ENCODE results near the gene SLC34A3. TPM values are rescaled to one million over a fixed set of nuclear protein-coding genes. Genes with fewer than 3 reads are reported as not detected.

SLC34A3 gene
- total RNA-seq, 1 donor from 2014 or later: 0.09 TPM

DNA sequence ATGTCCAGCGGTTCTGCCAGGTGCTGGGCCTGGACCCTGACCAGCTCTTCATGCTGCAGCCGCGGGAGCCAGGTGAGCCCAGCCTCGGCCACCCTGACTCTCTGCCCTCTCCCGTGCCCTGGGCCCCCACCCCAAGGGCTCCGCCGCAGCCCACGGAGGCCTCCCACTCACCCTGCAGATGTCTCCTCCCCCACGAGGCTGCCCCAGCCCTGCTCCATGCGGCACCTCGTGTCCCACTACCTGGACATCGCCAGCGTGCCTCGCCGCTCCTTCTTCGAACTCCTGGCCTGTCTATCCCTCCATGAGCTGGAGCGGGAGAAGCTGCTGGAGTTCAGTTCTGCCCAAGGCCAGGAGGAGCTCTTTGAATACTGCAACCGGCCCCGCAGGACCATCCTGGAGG, 16.1 kb upstream of the SLC34A3 start:
- TF ChIP-seq, protein P1, sequence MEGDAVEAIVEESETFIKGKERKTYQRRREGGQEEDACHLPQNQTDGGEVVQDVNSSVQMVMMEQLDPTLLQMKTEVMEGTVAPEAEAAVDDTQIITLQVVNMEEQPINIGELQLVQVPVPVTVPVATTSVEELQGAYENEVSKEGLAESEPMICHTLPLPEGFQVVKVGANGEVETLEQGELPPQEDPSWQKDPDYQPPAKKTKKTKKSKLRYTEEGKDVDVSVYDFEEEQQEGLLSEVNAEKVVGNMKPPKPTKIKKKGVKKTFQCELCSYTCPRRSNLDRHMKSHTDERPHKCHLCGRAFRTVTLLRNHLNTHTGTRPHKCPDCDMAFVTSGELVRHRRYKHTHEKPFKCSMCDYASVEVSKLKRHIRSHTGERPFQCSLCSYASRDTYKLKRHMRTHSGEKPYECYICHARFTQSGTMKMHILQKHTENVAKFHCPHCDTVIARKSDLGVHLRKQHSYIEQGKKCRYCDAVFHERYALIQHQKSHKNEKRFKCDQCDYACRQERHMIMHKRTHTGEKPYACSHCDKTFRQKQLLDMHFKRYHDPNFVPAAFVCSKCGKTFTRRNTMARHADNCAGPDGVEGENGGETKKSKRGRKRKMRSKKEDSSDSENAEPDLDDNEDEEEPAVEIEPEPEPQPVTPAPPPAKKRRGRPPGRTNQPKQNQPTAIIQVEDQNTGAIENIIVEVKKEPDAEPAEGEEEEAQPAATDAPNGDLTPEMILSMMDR (IDR thresholded peaks at IDR 0.05; ENCODE audit: insufficient read depth, low read depth, low read length): no peak
- TF ChIP-seq EZH2 (IDR thresholded peaks at IDR 0.05; ENCODE audit: insufficient read depth, low read length): no peak
- peaks cover 7% of the 10 kb centered on the region for H3K36me3 Mint-ChIP-seq (ENCODE audit: low read depth, unreplicated experiment)
- H3K4me2 ChIP-seq (ENCODE audit: low read length): no peak overlapping the region
- no peak overlapping the region for H2AFZ ChIP-seq (ENCODE audit: low read depth, low read length)
- H3K9me3 ChIP-seq (ENCODE audit: insufficient read depth, low read depth, low read length): no peaks in the 10 kb centered on the region
- DNase-seq (ENCODE audit: low read depth) (no peak), FAIRE-seq (no peak)
- no peak overlapping the region for H3K27ac ChIP-seq (ENCODE audit: low read depth, low read length)
- H3K27me3 ChIP-seq (ENCODE audit: insufficient read depth, low read length): no peaks in the 10 kb centered on the region
- peaks cover 8% of the 10 kb centered on the region for H4K20me1 ChIP-seq (ENCODE audit: insufficient read depth, low read length)
- no peaks in the 10 kb centered on the region for H3K9me3 Mint-ChIP-seq (ENCODE audit: unreplicated experiment)
- H3K9ac ChIP-seq (ENCODE audit: low read length): no peak overlapping the region
- H3K4me1 ChIP-seq (ENCODE audit: insufficient read depth, low read length): peaks cover 9% of the 10 kb centered on the region
- no peak overlapping the region for H3K27ac Mint-ChIP-seq (ENCODE audit: unreplicated experiment)
- no peaks in the 10 kb centered on the region for H3K36me3 ChIP-seq (ENCODE audit: insufficient read depth, low read length)
- H3K27me3 Mint-ChIP-seq (ENCODE audit: low read depth, unreplicated experiment): no peaks in the 10 kb centered on the region
- peaks cover 6% of the 10 kb centered on the region for H3K4me1 Mint-ChIP-seq (ENCODE audit: low read depth, unreplicated experiment)
- no peaks in the 10 kb centered on the region for H3K79me2 ChIP-seq (ENCODE audit: insufficient read depth, low read length)
- no peak overlapping the region for H3K4me3 Mint-ChIP-seq (ENCODE audit: unreplicated experiment)
- no peak overlapping the region for H3K4me3 ChIP-seq (ENCODE audit: insufficient read depth, low read depth, low read length)

DNA sequence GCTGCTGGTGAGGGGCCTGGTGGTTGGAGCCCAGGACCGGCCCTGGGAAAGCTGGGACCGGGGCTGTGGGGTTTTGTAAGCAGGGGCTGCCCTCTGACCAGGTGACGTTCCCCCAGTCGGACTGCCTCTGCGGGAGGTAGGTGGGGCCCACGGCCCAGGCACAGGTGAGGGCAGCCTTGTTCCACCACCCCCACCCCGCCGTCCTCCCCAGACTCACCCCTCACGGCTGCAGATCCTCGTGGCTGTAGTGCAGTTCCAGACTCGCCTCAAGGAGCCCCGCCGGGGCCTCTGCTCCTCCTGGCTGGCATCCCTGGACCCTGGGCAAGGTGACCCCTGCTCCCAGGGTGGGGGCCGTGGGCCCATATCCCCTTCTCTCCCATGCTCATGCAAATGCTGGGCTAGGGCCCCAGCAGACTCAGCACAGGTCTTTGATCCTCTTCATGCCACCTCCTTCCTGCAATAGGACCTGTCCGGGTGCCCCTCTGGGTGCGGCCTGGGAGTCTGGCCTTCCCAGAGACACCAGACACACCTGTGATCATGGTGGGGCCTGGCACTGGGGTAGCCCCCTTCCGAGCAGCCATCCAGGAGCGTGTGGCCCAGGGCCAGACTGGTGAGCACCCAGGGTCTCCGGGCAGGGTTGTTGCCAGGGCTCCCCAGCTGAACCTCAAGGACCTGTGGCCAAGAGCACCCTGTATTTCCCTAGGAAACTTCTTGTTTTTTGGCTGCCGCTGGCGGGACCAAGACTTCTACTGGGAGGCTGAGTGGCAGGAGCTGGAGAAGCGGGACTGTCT, 15.3 kb upstream of the SLC34A3 start:
- DNase-seq (ENCODE audit: low read depth) (no peak), FAIRE-seq (no peak)
- Histone ChIP-seq H3K79me2 (ENCODE audit: insufficient read depth, low read length) (no peaks in the 10 kb centered on the region), H3K36me3 (ENCODE audit: insufficient read depth, low read length) (no peaks in the 10 kb centered on the region), H3K4me1 (ENCODE audit: insufficient read depth, low read length) (peaks cover 9% of the 10 kb centered on the region), H4K20me1 (ENCODE audit: insufficient read depth, low read length) (peaks cover 8% of the 10 kb centered on the region), H3K27ac (ENCODE audit: low read depth, low read length) (no peak overlapping the region), H3K4me2 (ENCODE audit: low read length) (no peak overlapping the region), H3K9me3 (ENCODE audit: insufficient read depth, low read depth, low read length) (no peaks in the 10 kb centered on the region), H3K4me3 (ENCODE audit: insufficient read depth, low read depth, low read length) (no peak overlapping the region), H2AFZ (ENCODE audit: low read depth, low read length) (no peak overlapping the region), H3K27me3 (ENCODE audit: insufficient read depth, low read length) (no peaks in the 10 kb centered on the region), H3K9ac (ENCODE audit: low read length) (no peak overlapping the region)
- H3K36me3 Mint-ChIP-seq (ENCODE audit: low read depth, unreplicated experiment): peaks cover 5% of the 10 kb centered on the region
- no peaks in the 10 kb centered on the region for H3K9me3 Mint-ChIP-seq (ENCODE audit: unreplicated experiment)
- H3K27me3 Mint-ChIP-seq (ENCODE audit: low read depth, unreplicated experiment): no peaks in the 10 kb centered on the region
- TF ChIP-seq, protein P1 (IDR thresholded peaks at IDR 0.05; ENCODE audit: insufficient read depth, low read depth, low read length): no peak
- no peak for TF ChIP-seq EZH2 (IDR thresholded peaks at IDR 0.05; ENCODE audit: insufficient read depth, low read length)
- H3K4me3 Mint-ChIP-seq (ENCODE audit: unreplicated experiment): no peak overlapping the region
- H3K27ac Mint-ChIP-seq (ENCODE audit: unreplicated experiment): no peak overlapping the region
- H3K4me1 Mint-ChIP-seq (ENCODE audit: low read depth, unreplicated experiment): peaks cover 6% of the 10 kb centered on the region
